ENCODE measurements around the gene ITIH4.

DNA sequence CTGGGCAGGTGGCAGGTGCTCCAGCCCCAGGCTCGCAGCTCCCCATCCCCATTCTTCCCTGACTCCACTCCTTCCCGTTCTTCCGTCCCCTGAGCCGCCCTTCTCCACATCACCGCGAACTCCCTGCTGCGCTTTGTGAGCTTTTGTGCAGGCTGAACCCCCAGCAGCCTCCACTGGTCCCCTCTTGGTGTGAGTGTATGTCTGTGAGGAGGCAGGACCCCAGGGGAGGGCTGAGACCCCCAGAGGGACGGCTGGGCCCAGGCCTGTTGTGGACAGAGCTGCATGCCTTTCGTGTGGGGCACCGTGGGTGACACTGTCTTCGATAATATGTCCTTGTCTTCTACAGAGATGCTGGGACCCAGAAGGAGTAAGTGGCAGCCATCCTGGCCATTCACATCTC lies 43.2 kb downstream of the ITIH4 start:
- TF ChIP-seq TCF7L2 (IDR thresholded peaks at IDR 0.05; ENCODE audit: low read depth, low read length): no peak
- no peak for TF ChIP-seq CTCF (IDR thresholded peaks at IDR 0.05)
- TF ChIP-seq POLR2AphosphoS5 (IDR thresholded peaks at IDR 0.05; ENCODE audit: low read depth, low read length): no peak
- TF ChIP-seq SIN3A (IDR thresholded peaks at IDR 0.05; ENCODE audit: borderline replicate concordance, insufficient read depth, low read depth, low read length): no peak
- TF ChIP-seq, protein P1, sequence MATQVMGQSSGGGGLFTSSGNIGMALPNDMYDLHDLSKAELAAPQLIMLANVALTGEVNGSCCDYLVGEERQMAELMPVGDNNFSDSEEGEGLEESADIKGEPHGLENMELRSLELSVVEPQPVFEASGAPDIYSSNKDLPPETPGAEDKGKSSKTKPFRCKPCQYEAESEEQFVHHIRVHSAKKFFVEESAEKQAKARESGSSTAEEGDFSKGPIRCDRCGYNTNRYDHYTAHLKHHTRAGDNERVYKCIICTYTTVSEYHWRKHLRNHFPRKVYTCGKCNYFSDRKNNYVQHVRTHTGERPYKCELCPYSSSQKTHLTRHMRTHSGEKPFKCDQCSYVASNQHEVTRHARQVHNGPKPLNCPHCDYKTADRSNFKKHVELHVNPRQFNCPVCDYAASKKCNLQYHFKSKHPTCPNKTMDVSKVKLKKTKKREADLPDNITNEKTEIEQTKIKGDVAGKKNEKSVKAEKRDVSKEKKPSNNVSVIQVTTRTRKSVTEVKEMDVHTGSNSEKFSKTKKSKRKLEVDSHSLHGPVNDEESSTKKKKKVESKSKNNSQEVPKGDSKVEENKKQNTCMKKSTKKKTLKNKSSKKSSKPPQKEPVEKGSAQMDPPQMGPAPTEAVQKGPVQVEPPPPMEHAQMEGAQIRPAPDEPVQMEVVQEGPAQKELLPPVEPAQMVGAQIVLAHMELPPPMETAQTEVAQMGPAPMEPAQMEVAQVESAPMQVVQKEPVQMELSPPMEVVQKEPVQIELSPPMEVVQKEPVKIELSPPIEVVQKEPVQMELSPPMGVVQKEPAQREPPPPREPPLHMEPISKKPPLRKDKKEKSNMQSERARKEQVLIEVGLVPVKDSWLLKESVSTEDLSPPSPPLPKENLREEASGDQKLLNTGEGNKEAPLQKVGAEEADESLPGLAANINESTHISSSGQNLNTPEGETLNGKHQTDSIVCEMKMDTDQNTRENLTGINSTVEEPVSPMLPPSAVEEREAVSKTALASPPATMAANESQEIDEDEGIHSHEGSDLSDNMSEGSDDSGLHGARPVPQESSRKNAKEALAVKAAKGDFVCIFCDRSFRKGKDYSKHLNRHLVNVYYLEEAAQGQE (IDR thresholded peaks at IDR 0.05; ENCODE audit: insufficient read depth in 1 of 2, low read depth in 2 of 2, low read length in 1 of 2): no peak
